CD4-positive, CD25-positive, alpha-beta regulatory T cell (primary cell): ENCODE results near the gene POLD4. TPM values are rescaled to one million over a fixed set of nuclear protein-coding genes. Genes with fewer than 3 reads are reported as not detected.

ENCODE experiments used
- ATAC-seq, 2 donors: fragments of 150-1000 bp; cut with Tn5 transposase; one replicate each; pipeline ENCODE4 v1.10.0; 2021; ENCODE audit warnings: low read depth in 2 of 2, moderate number of reproducible peaks in 2 of 2, moderate library complexity in 1 of 2
- DNase-seq, 3 donors: peaks; one replicate each; pipeline versions ENCODE4 v3.0.0 to v3.0.0-alpha.2; 2012 to 2022; ENCODE audit warnings: mixed read lengths in 1 of 3
- H3K27ac ChIP-seq: one replicate; pipeline ENCODE4 v1.7.0; 2013; ENCODE audit warnings: mild to moderate bottlenecking, low read length; ENCODE audit not compliant: insufficient read depth, poor library complexity, severe bottlenecking
- H3K27me3 ChIP-seq: one replicate; pipeline ENCODE4 v1.7.0; 2013; ENCODE audit warnings: low read length; ENCODE audit not compliant: control insufficient read depth, insufficient read depth
- H3K36me3 ChIP-seq: one replicate; pipeline ENCODE4 v1.7.0; 2013; ENCODE audit warnings: mild to moderate bottlenecking, low read length, moderate library complexity; ENCODE audit not compliant: control insufficient read depth, insufficient read depth
- H3K4me1 ChIP-seq: 2 replicates; pipeline ENCODE4 v1.7.0; 2013; ENCODE audit warnings: mild to moderate bottlenecking, low read length; ENCODE audit not compliant: insufficient read depth, control insufficient read depth, poor library complexity, severe bottlenecking
- H3K4me3 ChIP-seq: one replicate; pipeline ENCODE4 v1.7.0; 2013; ENCODE audit warnings: low read depth, mild to moderate bottlenecking, low read length, moderate library complexity
- H3K9me3 ChIP-seq, 2 experiments: 1 replicate in 1 of 2; 2 replicates in 1 of 2; pipeline ENCODE4 v1.7.0; 2013; ENCODE audit warnings: low read length in 2 of 2, mild to moderate bottlenecking in 1 of 2, moderate library complexity in 1 of 2; ENCODE audit not compliant: control insufficient read depth in 2 of 2
- H3K27ac Mint-ChIP-seq, 3 donors: one replicate each; pipeline ENCODE4 v1.8.0; 2020 to 2022; ENCODE audit warnings: mild to moderate bottlenecking in 3 of 3, mixed read lengths in 3 of 3, moderate library complexity in 2 of 3
- H3K27me3 Mint-ChIP-seq: one replicate; pipeline ENCODE4 v1.8.0; 2022; ENCODE audit warnings: mild to moderate bottlenecking, mixed read lengths
- H3K36me3 Mint-ChIP-seq: one replicate; pipeline ENCODE4 v1.8.0; 2020; ENCODE audit warnings: mixed read lengths
- H3K4me1 Mint-ChIP-seq, 4 donors: one replicate each; pipeline ENCODE4 v1.8.0; 2020 to 2022; ENCODE audit warnings: mixed read lengths in 4 of 4, mild to moderate bottlenecking in 1 of 4
- H3K4me3 Mint-ChIP-seq, 4 donors: one replicate each; pipeline ENCODE4 v1.8.0; 2020 to 2022; ENCODE audit warnings: mild to moderate bottlenecking in 4 of 4, mixed read lengths in 4 of 4, moderate library complexity in 3 of 4
- H3K9me3 Mint-ChIP-seq, 7 donors: one replicate each; pipeline ENCODE4 v1.8.0; 2020 to 2022; ENCODE audit warnings: mixed read lengths in 7 of 7, mild to moderate bottlenecking in 3 of 7, moderate library complexity in 2 of 7
- polyA plus RNA-seq, 4 donors: library from polyadenylated mRNA; unstranded; fragments of 300-500 nt; fragmentation: Illumina TruSeq; gene quantifications; one replicate each; pipeline ENCODE4 v1.2.3, GENCODE V29; 2021
- total RNA-seq: library from RNA; stranded (reverse); gene quantifications from one replicate; pipeline ENCODE4 v1.2.3, GENCODE V29; 2022

POLD4 gene
- total and polyA plus RNA-seq, 5 donors from 2014 or later: 60.6 to 127 (median 117) TPM

DNA sequence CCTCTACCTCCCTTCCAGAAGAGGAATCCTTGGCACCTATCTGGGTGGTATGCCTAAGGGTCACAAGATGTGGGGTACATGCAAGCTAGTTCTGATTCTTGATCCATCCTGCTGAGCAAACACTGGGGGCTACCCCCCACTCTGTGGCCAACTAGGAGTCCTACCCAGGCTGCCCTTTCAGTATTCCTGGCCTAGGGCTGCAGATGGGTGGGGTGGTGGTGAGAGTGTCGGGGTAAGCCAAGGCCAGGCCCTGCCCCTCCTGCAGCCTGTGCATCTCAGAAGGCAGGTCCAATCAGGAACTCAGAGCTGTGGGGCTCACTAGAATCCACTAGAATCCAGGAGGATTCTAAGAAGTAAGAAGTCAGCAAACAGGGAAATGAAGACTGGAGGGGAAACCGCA, 39.1 kb downstream of the POLD4 start:
- peak overlapping the region; percentile 70 to 91 (median 85) for H3K27ac Mint-ChIP-seq
- peaks cover 12% of the 10 kb centered on the region for H3K27me3 Mint-ChIP-seq
- peaks cover 47% of the 10 kb centered on the region for H3K4me1 ChIP-seq
- peak overlapping the region; percentile 9 to 59 (median 45) for H3K4me3 Mint-ChIP-seq
- no peaks in the 10 kb centered on the region for H3K9me3 ChIP-seq
- no peaks in the 10 kb centered on the region for H3K36me3 Mint-ChIP-seq
- no peaks in the 10 kb centered on the region for H3K9me3 Mint-ChIP-seq
- no peak overlapping the region for H3K4me3 ChIP-seq
- H3K27me3 ChIP-seq: peaks cover under 1% of the 10 kb centered on the region
- H3K27ac ChIP-seq: peak overlapping the region; percentile 10
- peaks cover 11 to 62% (median 41%) of the 10 kb centered on the region in 4 donors for H3K4me1 Mint-ChIP-seq
- ATAC-seq (no peak), DNase-seq (no peak)
- H3K36me3 ChIP-seq: no peaks in the 10 kb centered on the region

DNA sequence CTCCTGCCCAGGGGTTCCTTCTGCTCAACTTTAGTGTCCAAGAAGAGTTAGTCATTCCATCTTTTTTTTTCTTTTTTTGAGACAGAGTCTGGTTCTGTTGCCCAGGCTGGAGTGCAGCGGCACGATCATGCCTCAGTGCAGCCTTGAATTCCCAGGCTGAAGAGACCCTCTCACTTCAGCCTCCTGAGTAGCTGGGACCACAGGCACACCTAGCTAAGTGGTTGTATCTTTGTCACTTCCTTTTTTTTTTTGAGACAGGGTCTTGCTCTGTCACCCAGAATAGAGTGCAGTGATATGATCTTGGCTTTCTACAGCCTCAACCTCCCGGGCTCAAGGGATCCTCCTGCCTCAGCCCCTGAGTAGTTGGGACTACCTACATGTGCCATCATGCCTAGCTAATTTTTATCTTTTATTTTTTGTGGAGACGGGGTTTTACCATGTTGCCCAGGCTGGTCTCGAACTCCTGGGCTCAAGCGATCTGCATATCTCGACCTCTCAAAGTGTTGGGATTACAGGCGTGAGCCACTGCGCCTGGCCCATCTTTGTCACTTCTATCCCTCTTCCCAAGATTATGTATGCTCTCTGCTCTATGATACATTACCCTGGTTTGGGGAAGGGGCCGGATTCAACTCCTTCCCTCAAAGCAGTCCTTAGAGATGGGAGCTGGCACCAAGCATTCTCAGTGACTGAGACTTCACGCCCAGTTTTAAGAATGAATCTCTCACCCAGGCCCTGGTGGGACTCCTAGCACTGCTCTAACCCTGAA, 40.0 kb downstream of the POLD4 start:
- ATAC-seq (no peak), DNase-seq (no peak)
- Mint-ChIP-seq H3K36me3 (no peaks in the 10 kb centered on the region), H3K4me3 (peak overlapping the region; percentile 57 to 92 (median 76)), H3K27me3 (peaks cover 8% of the 10 kb centered on the region), H3K27ac (peak overlapping the region; percentile 85 to 97 (median 92)), H3K4me1 (peaks cover 11 to 54% (median 36%) of the 10 kb centered on the region in 4 donors), H3K9me3 (no peaks in the 10 kb centered on the region)
- no peaks in the 10 kb centered on the region for H3K36me3 ChIP-seq
- H3K9me3 ChIP-seq: no peaks in the 10 kb centered on the region
- peak overlapping the region; percentile 66 for H3K27ac ChIP-seq
- H3K4me1 ChIP-seq: peaks cover 42% of the 10 kb centered on the region
- H3K4me3 ChIP-seq: peak overlapping the region; percentile 31
- H3K27me3 ChIP-seq: no peaks in the 10 kb centered on the region

DNA sequence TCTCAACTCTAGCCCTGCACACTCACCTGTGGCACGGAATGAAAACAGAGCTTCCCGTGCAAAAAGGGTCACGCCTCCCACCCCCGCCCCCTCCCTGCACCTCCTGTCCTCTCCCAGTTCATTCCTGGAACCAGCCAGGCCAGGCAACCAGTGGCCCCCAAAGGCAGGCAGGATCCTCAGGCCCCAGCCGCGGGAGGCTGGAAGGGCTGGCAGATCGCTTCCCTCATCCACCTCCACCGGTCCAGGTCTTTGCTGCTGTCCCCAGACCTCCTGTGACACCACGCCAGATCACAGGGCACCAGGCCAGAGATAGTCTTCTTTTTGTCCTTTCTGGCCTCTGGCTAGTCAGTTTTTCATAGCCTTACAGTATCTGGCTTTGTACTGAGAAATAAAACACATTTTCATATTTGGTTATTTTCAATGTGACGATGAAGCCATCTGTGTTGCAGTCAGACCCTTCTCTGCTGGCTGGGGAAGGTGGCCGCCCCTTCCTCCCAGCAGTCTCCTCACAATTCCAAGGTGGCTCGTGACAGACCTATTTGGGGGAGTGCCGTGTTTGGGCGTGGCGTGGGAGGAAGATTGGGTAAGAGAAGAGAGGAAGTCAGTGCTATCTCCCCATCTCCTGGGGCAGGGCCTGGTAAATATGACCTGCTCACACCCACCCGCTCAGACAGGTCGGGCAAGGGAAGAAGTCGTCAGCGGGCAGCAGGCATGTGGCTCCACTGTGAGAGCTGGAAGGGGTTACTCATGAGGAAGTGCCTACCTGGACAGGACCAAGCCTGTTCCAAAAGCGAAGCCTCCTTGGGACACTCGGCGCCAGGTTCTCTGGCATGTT, 40.9 kb downstream of the POLD4 start:
- ATAC-seq (peak; percentile 14 to 33), DNase-seq (peak; percentile 23 to 79 (median 33))
- Histone ChIP-seq H3K4me1 (peaks cover 39% of the 10 kb centered on the region), H3K4me3 (peak overlapping the region; percentile 31), H3K27me3 (no peaks in the 10 kb centered on the region), H3K27ac (peak overlapping the region; percentile 66), H3K36me3 (no peaks in the 10 kb centered on the region), H3K9me3 (no peaks in the 10 kb centered on the region)
- H3K27me3 Mint-ChIP-seq: peaks cover 4% of the 10 kb centered on the region
- peak overlapping the region; percentile 77 to 91 (median 84) for H3K4me3 Mint-ChIP-seq
- peaks cover 7 to 49% (median 33%) of the 10 kb centered on the region in 4 donors for H3K4me1 Mint-ChIP-seq
- no peaks in the 10 kb centered on the region for H3K36me3 Mint-ChIP-seq
- H3K27ac Mint-ChIP-seq: peak overlapping the region; percentile 85 to 97 (median 92)
- H3K9me3 Mint-ChIP-seq: no peaks in the 10 kb centered on the region

DNA sequence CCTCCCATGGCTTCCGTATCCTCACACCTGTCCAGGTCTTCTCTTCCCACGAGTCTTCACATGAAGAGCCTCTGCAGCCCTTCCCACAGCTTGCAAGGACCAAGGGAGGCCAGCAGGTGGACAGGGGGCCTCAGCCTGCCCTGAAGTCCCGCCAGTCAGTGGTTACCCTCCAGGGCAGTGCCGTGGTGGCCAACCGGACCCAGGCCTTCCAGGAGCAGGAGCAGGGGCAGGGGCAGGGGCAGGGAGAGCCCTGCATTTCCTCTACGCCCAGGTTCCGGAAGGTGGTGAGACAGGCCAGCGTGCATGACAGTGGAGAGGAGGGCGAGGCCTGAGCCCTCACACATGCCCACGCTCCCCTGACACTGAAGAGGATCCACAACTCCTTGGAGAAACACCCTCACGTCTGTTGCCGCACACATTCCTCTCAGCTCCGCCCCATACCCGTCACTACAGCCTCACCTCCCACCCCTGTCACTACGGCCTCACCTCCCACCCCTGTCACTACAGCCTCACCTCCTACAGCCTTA, 41.7 kb downstream of the POLD4 start:
- Histone ChIP-seq H3K9me3 (no peaks in the 10 kb centered on the region), H3K4me1 (peaks cover 32% of the 10 kb centered on the region), H3K27me3 (no peaks in the 10 kb centered on the region), H3K36me3 (no peaks in the 10 kb centered on the region), H3K27ac (peak overlapping the region; percentile 66), H3K4me3 (no peak overlapping the region)
- Mint-ChIP-seq H3K4me3 (peak overlapping the region in 2 of 4 donors; percentile 15 to 49), H3K27me3 (peaks cover 4% of the 10 kb centered on the region), H3K36me3 (no peaks in the 10 kb centered on the region), H3K27ac (peak overlapping the region; percentile 9 to 92 (median 85)), H3K9me3 (no peaks in the 10 kb centered on the region), H3K4me1 (peaks cover 7 to 46% (median 29%) of the 10 kb centered on the region in 4 donors)
- DNase-seq (no peak), ATAC-seq (no peak)

DNA sequence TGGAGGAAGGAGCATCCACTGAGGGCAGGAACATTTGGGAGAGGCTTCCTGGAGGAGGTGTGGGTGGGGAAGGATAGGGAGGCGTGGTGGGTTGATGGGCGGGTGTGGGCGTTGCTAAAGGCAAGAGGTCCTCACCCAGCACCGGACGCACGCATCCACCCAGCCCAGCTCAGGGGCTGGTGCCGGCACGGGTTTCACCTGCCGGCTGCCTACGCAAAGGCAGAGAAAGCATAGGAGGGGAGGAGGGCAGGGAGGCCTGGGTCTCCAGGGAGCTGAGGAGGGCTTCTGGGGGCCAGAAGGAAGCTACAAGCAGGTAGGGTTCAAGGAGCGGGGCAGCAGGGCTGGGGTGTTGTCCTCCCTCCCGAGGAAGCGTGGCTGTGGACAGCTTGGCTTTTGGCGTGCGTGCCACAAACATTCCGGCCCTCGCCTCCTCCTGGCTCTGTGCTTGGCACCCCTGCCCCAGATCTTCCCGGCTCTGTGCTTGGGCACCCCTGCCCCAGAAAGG, 42.2 kb downstream of the POLD4 start:
- Histone ChIP-seq H3K27ac (no peak overlapping the region), H3K4me3 (no peak overlapping the region), H3K9me3 (no peaks in the 10 kb centered on the region), H3K27me3 (no peaks in the 10 kb centered on the region), H3K4me1 (peaks cover 32% of the 10 kb centered on the region), H3K36me3 (no peaks in the 10 kb centered on the region)
- ATAC-seq: no peak
- H3K27me3 Mint-ChIP-seq: peaks cover 4% of the 10 kb centered on the region
- peaks cover 7 to 49% (median 28%) of the 10 kb centered on the region in 4 donors for H3K4me1 Mint-ChIP-seq
- peak overlapping the region in 1 of 3 donors; percentile 9 for H3K27ac Mint-ChIP-seq
- no peak for DNase-seq
- H3K9me3 Mint-ChIP-seq: no peaks in the 10 kb centered on the region
- peak overlapping the region in 1 of 4 donors; percentile 49 for H3K4me3 Mint-ChIP-seq
- no peaks in the 10 kb centered on the region for H3K36me3 Mint-ChIP-seq

DNA sequence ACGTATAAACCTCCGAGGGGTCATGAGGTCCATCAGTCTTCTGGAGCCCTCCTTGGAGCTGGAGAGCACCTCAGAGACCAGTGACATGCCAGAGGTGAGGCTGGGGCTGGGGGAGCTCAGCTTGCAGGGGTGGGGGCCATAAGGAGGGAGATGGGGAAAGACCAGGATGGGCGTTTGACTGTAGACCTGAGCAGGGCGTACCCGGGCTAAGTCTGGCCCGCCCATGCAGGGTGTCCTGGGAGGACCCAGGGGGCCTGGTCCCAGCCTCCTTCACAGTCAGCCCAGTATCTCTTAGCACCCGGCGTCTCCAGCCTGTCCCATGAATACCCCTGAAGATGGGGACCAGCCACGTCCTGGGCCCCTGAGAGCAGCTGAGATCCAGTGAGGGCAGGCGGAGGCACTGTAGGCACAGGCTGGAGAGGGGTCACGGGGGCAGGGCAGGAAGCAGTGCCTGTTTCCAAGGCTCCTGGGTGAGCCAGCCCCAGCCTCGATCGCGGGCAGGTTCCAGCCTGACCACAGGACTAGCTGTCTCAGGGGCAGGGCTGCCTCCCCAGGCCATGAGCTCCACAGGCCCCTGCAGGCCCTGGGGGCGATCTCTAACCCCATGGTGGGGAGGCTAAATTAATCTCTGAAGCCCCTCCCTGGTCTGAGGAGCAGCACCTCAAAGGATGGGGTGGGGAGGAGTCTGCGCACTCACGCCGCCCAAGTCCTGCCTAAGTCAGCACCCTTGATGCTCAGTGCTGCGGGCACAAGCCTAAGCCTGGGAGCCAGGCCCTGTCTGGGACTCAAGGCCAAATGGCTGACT, 42.9 kb downstream of the POLD4 start:
- Histone ChIP-seq H3K27ac (no peak overlapping the region), H3K4me3 (no peak overlapping the region), H3K27me3 (no peaks in the 10 kb centered on the region), H3K4me1 (peaks cover 32% of the 10 kb centered on the region), H3K9me3 (no peaks in the 10 kb centered on the region), H3K36me3 (no peaks in the 10 kb centered on the region)
- Mint-ChIP-seq H3K36me3 (peaks cover 3% of the 10 kb centered on the region), H3K4me3 (peak overlapping the region in 1 of 4 donors; percentile 25), H3K27me3 (peaks cover 4% of the 10 kb centered on the region), H3K27ac (no peak overlapping the region), H3K4me1 (peaks cover 7 to 49% (median 29%) of the 10 kb centered on the region in 4 donors), H3K9me3 (no peaks in the 10 kb centered on the region)
- ATAC-seq (no peak), DNase-seq (no peak)

DNA sequence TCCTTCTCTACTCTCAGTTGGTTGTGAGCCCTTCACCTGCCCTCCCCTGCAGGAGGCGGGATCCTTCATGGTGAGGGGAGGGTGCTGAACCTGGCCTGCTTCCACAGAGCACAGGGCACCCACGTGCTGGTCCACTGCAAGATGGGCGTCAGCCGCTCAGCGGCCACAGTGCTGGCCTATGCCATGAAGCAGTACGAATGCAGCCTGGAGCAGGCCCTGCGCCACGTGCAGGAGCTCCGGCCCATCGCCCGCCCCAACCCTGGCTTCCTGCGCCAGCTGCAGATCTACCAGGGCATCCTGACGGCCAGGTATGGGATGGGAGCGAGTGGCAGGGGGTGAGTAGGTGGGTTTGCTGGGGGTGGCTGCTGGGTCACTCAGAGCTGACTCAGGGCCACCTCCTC, 43.7 kb downstream of the POLD4 start:
- Mint-ChIP-seq H3K36me3 (peaks cover 3% of the 10 kb centered on the region), H3K27me3 (peaks cover 4% of the 10 kb centered on the region), H3K9me3 (no peaks in the 10 kb centered on the region), H3K4me1 (peaks cover 7 to 50% (median 29%) of the 10 kb centered on the region in 4 donors), H3K27ac (peak overlapping the region in 1 of 3 donors; percentile 90), H3K4me3 (peak overlapping the region in 1 of 4 donors; percentile 60)
- Histone ChIP-seq H3K27ac (no peak overlapping the region), H3K27me3 (no peaks in the 10 kb centered on the region), H3K36me3 (no peaks in the 10 kb centered on the region), H3K4me1 (peaks cover 35% of the 10 kb centered on the region), H3K4me3 (no peak overlapping the region), H3K9me3 (no peaks in the 10 kb centered on the region)
- DNase-seq: no peak
- no peak for ATAC-seq
